Measurements from ENCODE around the gene TCFL5. TPM values are rescaled to one million over a fixed set of nuclear protein-coding genes. Genes with fewer than 3 reads are reported as not detected.
"Not testable (repeated sequence)": the region's sequence is repeated elsewhere in the genome, so short reads cannot be mapped to it uniquely, and the experiment has no call there.

TCFL5 gene
- total RNA-seq, 6 experiments from 2014 or later = 19.9 to 25.2 (median 21.1) TPM

DNA sequence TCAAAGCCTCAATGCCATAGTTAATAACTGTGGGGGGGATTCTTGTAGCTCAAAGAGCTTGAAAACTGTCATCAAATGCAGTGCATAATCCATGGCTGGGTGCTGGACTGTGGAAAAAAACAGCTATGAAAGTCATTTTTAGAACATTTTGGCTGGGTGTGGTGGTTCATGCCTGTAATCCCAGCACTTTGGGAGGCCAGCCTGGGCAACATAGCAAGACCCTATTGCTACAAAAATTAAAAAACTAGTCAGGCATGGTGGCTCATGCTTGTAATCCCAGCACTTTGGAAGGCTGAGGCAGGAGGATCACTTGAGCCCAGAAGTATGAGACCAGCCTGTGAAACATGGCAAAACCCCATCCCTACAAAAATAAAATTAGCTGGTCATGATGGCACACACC is 12.2 kb downstream of the TCFL5 start:
- no peaks in the 10 kb centered on the region for H3K27me3 Mint-ChIP-seq (ENCODE audit: insufficient read depth)
- H3K9me3 Mint-ChIP-seq = no peaks in the 10 kb centered on the region
- no peaks in the 10 kb centered on the region for H3K4me1 Mint-ChIP-seq (ENCODE audit: low read depth)
- H3K27ac Mint-ChIP-seq = no peak overlapping the region
- no peak for TF ChIP-seq CTCF (IDR thresholded peaks at IDR 0.05)
- DNase-seq = no peak
- no peak overlapping the region for H3K4me3 Mint-ChIP-seq
- peaks cover 38% of the 10 kb centered on the region for H3K36me3 Mint-ChIP-seq (ENCODE audit: low read depth)

DNA sequence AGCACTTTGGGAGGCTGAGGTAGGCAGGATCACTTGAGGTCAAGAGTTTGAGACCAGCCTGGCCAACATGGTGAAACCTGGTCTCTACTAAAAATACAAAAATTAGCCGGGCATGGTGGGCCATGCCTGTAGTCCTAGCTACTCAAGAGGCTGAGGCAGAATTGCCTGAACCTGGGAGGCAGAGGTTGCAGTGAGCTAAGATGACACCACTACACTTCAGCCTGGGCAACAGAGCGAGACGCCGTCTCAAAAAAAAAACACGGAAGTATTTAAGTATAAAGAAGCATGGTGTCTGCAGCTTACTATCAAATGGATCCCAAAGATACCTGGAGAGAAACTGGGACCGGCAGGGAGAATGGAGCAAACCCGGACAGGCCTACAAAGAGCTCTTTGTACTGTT is 12.7 kb downstream of the TCFL5 start:
- not testable (repeated sequence) for H3K4me3 Mint-ChIP-seq

DNA sequence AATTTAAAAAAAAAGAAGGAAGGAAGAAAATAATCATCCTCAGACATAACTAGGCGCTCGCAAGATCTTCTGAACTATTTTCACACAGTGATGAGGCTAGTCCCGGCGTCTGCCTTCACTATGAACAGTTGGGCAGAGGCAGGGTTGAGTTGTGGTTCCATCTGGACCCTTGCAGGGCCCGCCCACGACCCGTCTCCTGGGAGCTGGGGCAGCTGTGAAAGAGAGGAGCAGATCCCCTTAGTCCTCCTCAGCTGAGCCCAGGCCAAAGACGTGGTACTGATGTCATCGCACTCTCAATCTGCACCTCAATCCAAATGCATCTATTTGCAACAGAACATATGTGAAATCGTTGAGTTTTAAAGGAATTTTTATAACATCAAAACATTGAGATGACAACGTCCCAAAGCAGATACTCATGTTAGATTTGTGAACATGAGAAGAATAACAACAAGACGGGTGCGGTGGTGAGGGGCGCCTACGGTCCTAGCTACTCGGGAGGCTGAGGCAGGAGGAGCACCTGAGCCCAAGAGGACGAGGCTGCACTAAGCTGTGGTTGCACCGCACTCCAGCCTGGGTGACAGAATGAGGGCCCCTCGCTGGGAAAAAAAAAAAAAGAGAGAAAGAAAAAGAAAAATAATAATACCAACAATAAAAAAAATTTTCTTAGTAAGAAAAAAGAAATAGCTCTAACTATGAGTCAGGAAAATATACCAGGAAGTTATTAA is 15.3 kb downstream of the TCFL5 start:
- Mint-ChIP-seq H3K27ac (no peak overlapping the region), H3K4me1 (ENCODE audit: low read depth) (peaks cover 7% of the 10 kb centered on the region), H3K36me3 (ENCODE audit: low read depth) (peaks cover 31% of the 10 kb centered on the region), H3K4me3 (no peak overlapping the region), H3K27me3 (ENCODE audit: insufficient read depth) (no peaks in the 10 kb centered on the region), H3K9me3 (no peaks in the 10 kb centered on the region)
- no peak for DNase-seq
- TF ChIP-seq CTCF (IDR thresholded peaks at IDR 0.05) = no peak

More for the DNA sequence above, 12.7 kb downstream of the TCFL5 start:
- H3K36me3 Mint-ChIP-seq (ENCODE audit: low read depth) = peaks cover 38% of the 10 kb centered on the region
- not testable (repeated sequence) for DNase-seq; H3K27ac Mint-ChIP-seq; H3K9me3 Mint-ChIP-seq; H3K27me3 Mint-ChIP-seq (ENCODE audit: insufficient read depth); H3K4me1 Mint-ChIP-seq (ENCODE audit: low read depth)

DNA sequence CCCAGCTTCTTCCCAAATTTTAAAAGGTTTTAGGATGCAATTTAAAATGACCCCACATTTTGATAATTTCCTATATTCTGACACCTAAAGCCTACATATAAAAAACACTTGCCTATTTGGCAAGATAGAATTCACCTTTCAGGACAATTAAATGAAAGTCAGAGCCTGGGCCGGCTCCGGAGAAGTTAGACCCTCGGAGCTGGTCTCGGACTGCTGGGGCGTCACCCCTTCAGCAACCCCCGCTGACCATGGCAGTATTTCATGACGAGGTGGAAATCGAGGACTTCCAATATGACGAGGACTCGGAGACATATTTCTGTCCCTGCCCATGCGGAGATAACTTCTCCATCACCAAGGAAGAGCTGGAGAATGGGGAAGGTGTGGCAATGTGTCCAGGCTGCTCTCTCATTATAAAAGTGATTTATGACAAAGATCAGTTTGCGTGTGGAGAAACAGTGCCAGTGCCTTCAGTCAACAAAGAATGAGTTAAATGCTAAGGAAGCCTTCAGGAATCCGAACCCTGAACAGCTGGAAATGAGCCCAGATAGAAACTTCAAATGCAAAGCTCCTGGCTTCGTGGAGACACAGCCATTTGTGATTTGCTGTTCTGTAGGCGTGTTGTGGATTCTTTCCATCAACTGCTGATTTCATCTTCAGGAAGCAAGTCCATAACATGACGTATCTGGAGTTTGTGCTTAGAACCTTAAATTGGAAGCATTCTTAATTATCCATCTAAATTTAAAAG is 16.0 kb downstream of the TCFL5 start:
- H3K36me3 Mint-ChIP-seq (ENCODE audit: low read depth) = peaks cover 35% of the 10 kb centered on the region
- H3K27ac Mint-ChIP-seq = no peak overlapping the region
- H3K27me3 Mint-ChIP-seq (ENCODE audit: insufficient read depth) = no peaks in the 10 kb centered on the region
- TF ChIP-seq CTCF (IDR thresholded peaks at IDR 0.05) = no peak
- H3K4me1 Mint-ChIP-seq (ENCODE audit: low read depth) = peaks cover 7% of the 10 kb centered on the region
- DNase-seq = no peak
- H3K4me3 Mint-ChIP-seq = no peak overlapping the region
- no peaks in the 10 kb centered on the region for H3K9me3 Mint-ChIP-seq

- no peak overlapping the region for H3K27ac Mint-ChIP-seq
- peaks cover 31% of the 10 kb centered on the region for H3K36me3 Mint-ChIP-seq (ENCODE audit: low read depth)
- H3K9me3 Mint-ChIP-seq = no peaks in the 10 kb centered on the region
- TF ChIP-seq CTCF (IDR thresholded peaks at IDR 0.05) = no peak
- no peak for DNase-seq
- H3K4me3 Mint-ChIP-seq = no peak overlapping the region
- H3K27me3 Mint-ChIP-seq (ENCODE audit: insufficient read depth) = peaks cover 3% of the 10 kb centered on the region; the same call in 1 of the 2 replicates
- peaks cover 7% of the 10 kb centered on the region for H3K4me1 Mint-ChIP-seq (ENCODE audit: low read depth)
Observed at GRCh38 chr20:62844182-62844581, 17.4 kb downstream of the TCFL5 start.

- Mint-ChIP-seq H3K27me3 (ENCODE audit: insufficient read depth) (peaks cover 3% of the 10 kb centered on the region; the same call in 1 of the 2 replicates), H3K4me1 (ENCODE audit: low read depth) (peaks cover 7% of the 10 kb centered on the region), H3K27ac (no peak overlapping the region), H3K9me3 (no peaks in the 10 kb centered on the region), H3K4me3 (no peak overlapping the region), H3K36me3 (ENCODE audit: low read depth) (peaks cover 31% of the 10 kb centered on the region)
- TF ChIP-seq CTCF (IDR thresholded peaks at IDR 0.05) = no peak
- no peak for DNase-seq
Observed at GRCh38 chr20:62843656-62844055, 18.0 kb downstream of the TCFL5 start.

Data from HFFc6 (cell line).